Right lobe of liver (tissue), 6 donors: Measurements from ENCODE around the gene TBCD. TPM values are rescaled to one million over a fixed set of nuclear protein-coding genes. Genes with fewer than 3 reads are reported as not detected.
"Not testable (repeated sequence)": the region's sequence is repeated elsewhere in the genome, so short reads cannot be mapped to it uniquely, and the experiment has no call there.

ENCODE experiments used
- ATAC-seq, 4 donors: fragments of 200-7000 bp; cut with Tn5 transposase; one replicate each; pipeline ENCODE4 v1.9.1; 2020; ENCODE audit warnings: mild to moderate bottlenecking in 4 of 4, moderate library complexity in 4 of 4
- DNase-seq, 3 donors: peaks; one replicate each; pipeline ENCODE4 v3.0.0-alpha.2; 2020
- H3K27ac ChIP-seq, 3 donors: fragments of 200-600 bp; one replicate each; pipeline ENCODE4 v1.8.0; 2022
- H3K27me3 ChIP-seq, 2 donors: fragments of 200-600 bp; one replicate each; pipeline ENCODE4 v1.8.0; 2022
- H3K36me3 ChIP-seq, 4 donors: fragments of 200-600 bp; sonication (generic) in 1 of 4; one replicate each; pipeline versions ENCODE4 v1.5.1 to v1.8.0; 2017 to 2022; ENCODE audit warnings: control low read depth in 1 of 4
- H3K4me1 ChIP-seq, 4 donors: fragments of 200-600 bp; sonication (generic) in 1 of 4; one replicate each; pipeline versions ENCODE4 v1.5.1 to v1.8.0; 2017 to 2022; ENCODE audit warnings: control low read depth in 1 of 4
- H3K4me3 ChIP-seq, 3 donors: fragments of 200-600 bp; one replicate each; pipeline ENCODE4 v1.8.0; 2022
- H3K9me3 ChIP-seq, 4 donors: fragments of 200-600 bp; sonication (generic) in 1 of 4; one replicate each; pipeline versions ENCODE4 v1.5.1 to v1.8.0; 2017 to 2022; ENCODE audit warnings: control low read depth in 1 of 4
- POLR2A ChIP-seq: fragments of 450-650 bp; IDR thresholded peaks from one replicate; pipeline ENCODE4 v1.6.1; 2017; ENCODE audit warnings: antibody characterized with exemption, mild to moderate bottlenecking
- WGBS: methylation state at CpG from one replicate; pipeline ENCODE4 v1.1.6; 2018; ENCODE audit warnings: low coverage, low lambda C conversion rate; ENCODE audit not compliant: insufficient coverage; ENCODE audit errors: missing lambda C conversion rate; 5-methylcytosine and 5-hydroxymethylcytosine counted together
- intact Hi-C, 2 donors: fragments of 100-400 bp; cut with DNase I; formaldehyde crosslinking; loops; one replicate each; pipeline versions ENCODE4 v1.11.2 to v1.14.1; 2022
- total RNA-seq, 6 experiments: library from RNA; depleted of rRNA in 2 of 6; stranded (reverse); fragments of >200 nt in 2 of 6; fragmentation: NEBNext Ultra II Directional in 3 of 6; extraction: Animal tissue kit (Norgen Biotek cat#: 25700) in 3 of 6; gene quantifications; one replicate each; pipeline versions ENCODE4 v1.1.0 to v1.2.4, GENCODE V29; 2016 to 2023
- TF ChIP-seq, protein P1 (sequence below), 4 donors: fragments of 200-600 bp in 3 of 4; fragments of 450-650 bp in 1 of 4; IDR thresholded peaks; one replicate each; pipeline versions ENCODE4 v1.5.1 to v1.8.0; 2016 to 2022; ENCODE audit warnings: antibody characterized with exemption in 4 of 4, mild to moderate bottlenecking in 2 of 4
- donor health status: DM: no; HTN: yes; CAD: no.
- donor health status: DM: no; HTN: no; CAD: no.
- donor health status: DM: no; HTN: no; CAD: no.
- donor health status: DM: no; HTN: yes; CAD: no.
- donor health status: DM: no; HTN: yes; CAD: no.

TBCD gene
- total RNA-seq, 6 experiments from 2014 or later: 28.0 to 55.7 (median 41.3) TPM

DNA sequence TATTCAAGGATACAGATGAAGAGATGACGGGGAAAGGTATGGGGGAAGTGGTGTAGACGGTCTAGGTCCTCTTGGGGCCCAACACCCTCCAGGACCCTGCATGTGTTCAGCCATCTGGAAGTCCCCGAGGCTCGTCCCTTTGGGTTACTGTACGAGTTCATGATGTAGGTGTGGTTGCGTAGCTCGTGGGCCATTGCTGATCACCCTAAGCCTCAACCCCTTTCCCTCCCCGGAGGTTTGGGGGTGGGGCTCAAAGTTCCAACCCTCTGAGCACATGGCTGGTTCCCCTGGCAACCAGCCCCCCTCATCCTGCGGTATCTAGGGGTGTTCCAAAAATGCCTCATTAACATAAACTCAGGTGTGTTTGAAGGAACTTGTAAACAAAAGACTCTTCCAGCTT, 228.8 kb downstream of the TBCD start:
- Histone ChIP-seq H3K4me1 (peaks cover 0 to 5% (median 0%) of the 10 kb centered on the region in 4 donors), H3K4me3 (no peak overlapping the region), H3K9me3 (no peaks in the 10 kb centered on the region), H3K27me3 (no peaks in the 10 kb centered on the region), H3K36me3 (no peaks in the 10 kb centered on the region), H3K27ac (no peak overlapping the region)
- no peak for TF ChIP-seq POLR2A
- TF ChIP-seq, protein P1, sequence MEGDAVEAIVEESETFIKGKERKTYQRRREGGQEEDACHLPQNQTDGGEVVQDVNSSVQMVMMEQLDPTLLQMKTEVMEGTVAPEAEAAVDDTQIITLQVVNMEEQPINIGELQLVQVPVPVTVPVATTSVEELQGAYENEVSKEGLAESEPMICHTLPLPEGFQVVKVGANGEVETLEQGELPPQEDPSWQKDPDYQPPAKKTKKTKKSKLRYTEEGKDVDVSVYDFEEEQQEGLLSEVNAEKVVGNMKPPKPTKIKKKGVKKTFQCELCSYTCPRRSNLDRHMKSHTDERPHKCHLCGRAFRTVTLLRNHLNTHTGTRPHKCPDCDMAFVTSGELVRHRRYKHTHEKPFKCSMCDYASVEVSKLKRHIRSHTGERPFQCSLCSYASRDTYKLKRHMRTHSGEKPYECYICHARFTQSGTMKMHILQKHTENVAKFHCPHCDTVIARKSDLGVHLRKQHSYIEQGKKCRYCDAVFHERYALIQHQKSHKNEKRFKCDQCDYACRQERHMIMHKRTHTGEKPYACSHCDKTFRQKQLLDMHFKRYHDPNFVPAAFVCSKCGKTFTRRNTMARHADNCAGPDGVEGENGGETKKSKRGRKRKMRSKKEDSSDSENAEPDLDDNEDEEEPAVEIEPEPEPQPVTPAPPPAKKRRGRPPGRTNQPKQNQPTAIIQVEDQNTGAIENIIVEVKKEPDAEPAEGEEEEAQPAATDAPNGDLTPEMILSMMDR (IDR thresholded peaks at IDR 0.05): no peak
- ATAC-seq (no peak), DNase-seq (peak in 1 of 3 donors; percentile 37)
- 83% methylated on average over 5 of the region's 9 CpGs for WGBS
- intact Hi-C loops: no loop called here

DNA sequence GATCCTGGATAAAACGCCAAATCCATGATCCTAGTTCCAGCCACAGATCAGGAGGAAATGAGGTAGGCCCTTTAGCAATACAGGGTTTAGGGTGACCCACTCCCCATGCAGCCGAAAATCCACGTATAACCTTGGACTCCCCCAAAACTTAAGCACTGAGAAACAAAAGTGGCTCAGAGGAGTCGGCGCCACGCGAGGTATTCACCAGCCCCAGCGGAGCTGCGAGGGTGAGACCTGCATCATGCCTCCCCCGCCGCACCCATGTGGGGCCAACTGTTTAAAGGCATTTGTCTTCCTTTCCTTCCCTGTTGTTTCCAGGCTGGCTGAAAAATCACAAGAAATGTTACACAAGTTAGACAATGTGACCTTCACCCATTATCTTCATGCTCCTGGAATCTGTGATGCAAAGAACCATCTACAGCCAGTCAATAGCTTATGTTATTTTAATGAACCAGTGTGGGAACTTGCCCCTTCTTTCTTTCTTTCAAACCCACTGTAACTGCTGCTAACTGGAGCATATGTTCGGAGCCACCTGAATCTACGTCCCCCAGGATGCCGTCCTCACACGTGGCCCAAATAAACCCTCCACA, 229.4 kb downstream of the TBCD start:
- Histone ChIP-seq H3K4me1 (peaks cover 0 to 5% (median 0%) of the 10 kb centered on the region in 4 donors), H3K4me3 (no peak overlapping the region), H3K27ac (no peak overlapping the region), H3K9me3 (no peaks in the 10 kb centered on the region), H3K36me3 (no peaks in the 10 kb centered on the region), H3K27me3 (no peaks in the 10 kb centered on the region)
- intact Hi-C loops: no loop called here
- no peak for ATAC-seq
- no peak for TF ChIP-seq POLR2A
- TF ChIP-seq, protein P1 (IDR thresholded peaks at IDR 0.05): no peak
- DNase-seq: peak in 1 of 3 donors; percentile 39
- 91% methylated on average over 13 of the region's 15 CpGs for WGBS

DNA sequence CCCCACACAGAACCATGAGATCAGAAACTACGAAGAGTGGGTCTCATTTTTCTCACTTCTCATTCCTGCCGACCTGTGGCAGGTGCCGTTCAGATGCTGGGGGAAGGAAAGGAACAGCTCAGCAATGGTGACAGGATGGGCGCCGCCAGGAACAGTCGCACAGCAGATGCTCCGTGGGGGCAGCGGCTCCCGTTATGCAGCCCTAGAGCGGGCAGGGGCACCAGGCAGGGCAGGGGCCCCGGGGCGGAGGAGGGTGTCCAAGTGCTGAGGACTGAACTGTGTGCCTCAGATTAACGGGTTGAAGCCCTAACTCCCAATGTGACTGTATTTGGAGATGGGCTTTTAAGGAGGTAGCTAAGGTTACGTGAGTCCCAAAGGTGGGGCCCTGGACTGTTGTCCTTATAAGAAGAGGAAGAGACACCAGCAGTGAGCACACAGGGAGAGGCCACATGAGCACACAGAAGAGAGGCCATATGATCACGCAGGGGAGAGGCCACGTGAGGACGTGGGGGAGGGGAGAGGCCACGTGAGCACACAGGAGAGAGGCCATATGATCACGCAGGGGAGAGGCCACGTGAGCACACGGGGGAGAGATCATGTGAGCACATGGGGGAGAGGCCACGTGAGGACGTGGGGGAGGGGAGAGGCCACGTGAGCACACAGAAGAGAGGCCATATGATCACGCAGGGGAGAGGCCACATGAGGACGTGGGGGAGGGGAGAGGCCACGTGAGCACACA, 231.8 kb downstream of the TBCD start:
- Histone ChIP-seq H3K27me3 (no peaks in the 10 kb centered on the region), H3K27ac (no peak overlapping the region), H3K9me3 (no peaks in the 10 kb centered on the region), H3K4me3 (no peak overlapping the region), H3K36me3 (no peaks in the 10 kb centered on the region), H3K4me1 (peaks cover 0 to 5% (median 0%) of the 10 kb centered on the region in 4 donors)
- 90% methylated on average over 16 of the region's 27 CpGs for WGBS
- no peak for ATAC-seq
- DNase-seq: peak in 1 of 3 donors; percentile 36
- TF ChIP-seq, protein P1 (IDR thresholded peaks at IDR 0.05): no peak
- no peak for TF ChIP-seq POLR2A
- intact Hi-C loops: no loop called here

DNA sequence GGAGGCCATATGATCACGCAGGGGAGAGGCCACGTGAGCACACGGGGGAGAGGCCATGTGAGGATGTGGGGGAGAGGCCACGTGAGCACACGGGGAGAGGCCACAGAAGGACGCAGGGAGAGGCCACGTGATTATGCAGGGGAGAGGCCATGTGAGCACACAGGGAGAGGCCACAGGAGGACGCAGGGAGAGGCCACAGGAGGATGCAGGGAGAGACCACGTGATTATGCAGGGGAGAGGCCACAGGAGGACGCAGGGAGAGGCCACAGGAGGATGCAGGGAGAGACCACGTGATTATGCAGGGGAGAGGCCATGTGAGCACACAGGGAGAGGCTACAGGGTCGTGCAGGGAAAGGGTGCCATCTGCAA, 232.4 kb downstream of the TBCD start:
- H3K27me3 ChIP-seq, H3K36me3 ChIP-seq, H3K27ac ChIP-seq, intact Hi-C loops, ATAC-seq, DNase-seq, H3K4me3 ChIP-seq, H3K9me3 ChIP-seq, H3K4me1 ChIP-seq: not testable (repeated sequence)
- 71% methylated on average over 11 of the region's 12 CpGs for WGBS

DNA sequence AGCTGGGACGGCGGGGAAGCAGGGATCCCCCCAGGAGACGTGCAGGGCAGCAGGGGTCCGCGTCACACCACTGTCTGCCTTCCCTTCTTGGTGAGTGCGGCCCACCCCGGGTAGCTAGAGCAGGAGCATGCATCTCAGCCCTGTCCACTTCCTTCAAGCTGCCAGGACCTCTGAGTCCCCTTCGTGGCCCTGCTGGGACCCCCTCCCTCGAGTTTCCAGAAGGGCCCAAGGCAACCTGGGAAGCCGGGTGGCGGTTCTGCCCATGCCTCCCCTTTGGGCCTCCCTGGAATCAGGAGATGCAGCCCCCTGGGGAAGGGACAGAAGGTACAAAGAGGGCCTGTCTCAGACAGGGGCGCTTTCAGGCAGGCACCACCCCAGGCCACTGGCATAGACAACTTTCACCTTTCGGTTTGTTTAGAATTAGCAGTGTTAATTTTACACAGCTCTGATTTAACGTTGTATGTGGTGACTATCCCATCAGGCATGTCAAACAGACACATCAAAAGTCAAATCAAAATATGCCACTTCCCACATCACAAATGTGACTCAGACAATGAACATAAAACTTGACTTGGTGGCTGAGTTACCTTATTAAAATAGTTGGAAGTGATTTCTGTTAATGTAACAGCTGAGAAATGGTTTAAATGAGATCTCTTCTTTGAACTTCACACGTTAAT, 233.0 kb downstream of the TBCD start:
- Histone ChIP-seq H3K27ac (no peak overlapping the region), H3K36me3 (no peaks in the 10 kb centered on the region), H3K9me3 (no peaks in the 10 kb centered on the region), H3K27me3 (no peaks in the 10 kb centered on the region), H3K4me3 (no peak overlapping the region), H3K4me1 (peaks cover 0 to under 1% (median 0%) of the 10 kb centered on the region in 4 donors)
- ATAC-seq (no peak), DNase-seq (peak in 1 of 3 donors; percentile 42)
- 78% methylated on average over 9 of the region's 15 CpGs for WGBS
- intact Hi-C loops: no loop called here
- TF ChIP-seq, protein P1 (IDR thresholded peaks at IDR 0.05): no peak
- TF ChIP-seq POLR2A: no peak
